ENCODE results near the gene SPATA19. TPM values are rescaled to one million over a fixed set of nuclear protein-coding genes. Genes with fewer than 3 reads are reported as not detected.

Gene SPATA19
- total RNA-seq, 1 donor from 2014 or later: not detected

- DNase-seq (ENCODE audit: extremely low spot score in 2 of 2): peak in 1 of 2 donors; percentile 70
- H3K9me3 ChIP-seq: no peaks in the 10 kb centered on the region
- H3K4me1 ChIP-seq: no peaks in the 10 kb centered on the region
- intact Hi-C loops (cut with DNase I): no loop called here
- H3K27ac ChIP-seq: no peak overlapping the region
- no peaks in the 10 kb centered on the region for H3K27me3 ChIP-seq
- H3K4me3 ChIP-seq: no peak overlapping the region
- no peaks in the 10 kb centered on the region for H3K36me3 ChIP-seq
- TF ChIP-seq CTCF (IDR thresholded peaks at IDR 0.05) (no peak), POLR2AphosphoS5 (IDR thresholded peaks at IDR 0.05; ENCODE audit: insufficient read depth in 1 of 2, low read depth in 1 of 2) (no peak), POLR2A (IDR thresholded peaks at IDR 0.05) (no peak)
Measured at GRCh38 chr11:133843454-133843987, 1.8 kb downstream of the SPATA19 start.

GRCh38 chr11:133842730-133843129, 2.6 kb downstream of the SPATA19 start:
- H3K27me3 ChIP-seq: no peaks in the 10 kb centered on the region
- intact Hi-C loops (cut with DNase I): no loop called here
- DNase-seq (ENCODE audit: extremely low spot score in 2 of 2): no peak
- no peak overlapping the region for H3K27ac ChIP-seq
- H3K4me3 ChIP-seq: no peak overlapping the region
- H3K4me1 ChIP-seq: no peaks in the 10 kb centered on the region
- no peaks in the 10 kb centered on the region for H3K36me3 ChIP-seq
- no peak for TF ChIP-seq CTCF (IDR thresholded peaks at IDR 0.05)
- no peaks in the 10 kb centered on the region for H3K9me3 ChIP-seq

GRCh38 chr11:133842053-133842452, 3.3 kb downstream of the SPATA19 start:
- TF ChIP-seq POLR2AphosphoS5 (IDR thresholded peaks at IDR 0.05; ENCODE audit: insufficient read depth in 1 of 2, low read depth in 1 of 2) (no peak), CTCF (IDR thresholded peaks at IDR 0.05) (no peak), POLR2A (IDR thresholded peaks at IDR 0.05) (no peak)
- H3K27ac ChIP-seq: no peak overlapping the region
- no peaks in the 10 kb centered on the region for H3K9me3 ChIP-seq
- DNase-seq (ENCODE audit: extremely low spot score in 2 of 2): peak in 1 of 2 donors; percentile 69
- no peak overlapping the region for H3K4me3 ChIP-seq
- no peaks in the 10 kb centered on the region for H3K27me3 ChIP-seq
- no peaks in the 10 kb centered on the region for H3K4me1 ChIP-seq
- intact Hi-C loops (cut with DNase I): no loop called here
- no peaks in the 10 kb centered on the region for H3K36me3 ChIP-seq

- intact Hi-C loops (cut with DNase I): no loop called here
- peak; percentile 47 to 82 for DNase-seq (ENCODE audit: extremely low spot score in 2 of 2)
Measured at GRCh38 chr11:133841279-133842043, 3.9 kb downstream of the SPATA19 start.

More at GRCh38 chr11:133841279-133842043, 3.9 kb downstream of the SPATA19 start:
- H3K9me3 ChIP-seq: no peaks in the 10 kb centered on the region
- H3K27ac ChIP-seq: no peak overlapping the region
- no peak overlapping the region for H3K4me3 ChIP-seq
- no peaks in the 10 kb centered on the region for H3K27me3 ChIP-seq
- TF ChIP-seq POLR2A (IDR thresholded peaks at IDR 0.05) (no peak), POLR2AphosphoS5 (IDR thresholded peaks at IDR 0.05; ENCODE audit: insufficient read depth in 1 of 2, low read depth in 1 of 2) (no peak), CTCF (IDR thresholded peaks at IDR 0.05) (no peak)
- H3K4me1 ChIP-seq: no peaks in the 10 kb centered on the region
- no peaks in the 10 kb centered on the region for H3K36me3 ChIP-seq
